ENCODE data around the gene PPM1H. TPM values are rescaled to one million over a fixed set of nuclear protein-coding genes. Genes with fewer than 3 reads are reported as not detected.
A peak's percentile ranks its signal among the peaks of the same experiment; 100 is the strongest.

PPM1H gene
- total RNA-seq, 4 donors from 2014 or later, result 1.1 to 2.4 (median 1.7) TPM

DNA sequence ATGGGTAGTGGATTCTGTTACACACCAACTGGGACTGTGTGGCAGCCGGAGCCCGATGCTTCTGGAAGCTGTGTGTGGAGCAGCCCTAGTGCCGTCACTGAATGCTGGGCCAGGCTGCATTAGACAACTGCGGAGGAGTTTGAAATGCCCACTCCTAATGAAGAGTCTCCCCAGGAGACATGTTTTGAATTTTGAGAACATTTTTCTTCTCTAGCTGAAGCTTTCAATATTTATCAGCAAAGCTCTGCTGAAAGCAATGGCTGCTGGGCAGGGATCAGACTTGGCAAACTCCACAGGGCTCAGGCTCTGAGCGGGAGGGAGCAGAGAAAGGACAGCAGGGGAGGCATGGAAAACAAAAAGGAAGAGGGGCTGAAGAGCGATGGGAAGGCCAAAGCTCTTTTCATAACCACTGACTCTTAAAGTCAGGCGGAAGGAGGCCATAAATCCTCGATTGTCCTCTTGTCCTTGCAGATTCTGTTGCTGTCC, 279.2 kb downstream of the PPM1H start:
- WGBS, 2 donors, result 66 to 78% methylated on average over 8 of the region's 8 CpGs
- no peak for DNase-seq (ENCODE audit: low spot score in 2 of 2)
- no peak overlapping the region for H3K4me3 ChIP-seq (ENCODE audit: low read depth, poor library complexity, severe bottlenecking)
- no peak for TF ChIP-seq CTCF (IDR thresholded peaks at IDR 0.05)
- TF ChIP-seq POLR2A (IDR thresholded peaks at IDR 0.05), result no peak
- intact Hi-C loops (cut with DNase I; ENCODE audit: low total_unique reads), result no loop called here

DNA sequence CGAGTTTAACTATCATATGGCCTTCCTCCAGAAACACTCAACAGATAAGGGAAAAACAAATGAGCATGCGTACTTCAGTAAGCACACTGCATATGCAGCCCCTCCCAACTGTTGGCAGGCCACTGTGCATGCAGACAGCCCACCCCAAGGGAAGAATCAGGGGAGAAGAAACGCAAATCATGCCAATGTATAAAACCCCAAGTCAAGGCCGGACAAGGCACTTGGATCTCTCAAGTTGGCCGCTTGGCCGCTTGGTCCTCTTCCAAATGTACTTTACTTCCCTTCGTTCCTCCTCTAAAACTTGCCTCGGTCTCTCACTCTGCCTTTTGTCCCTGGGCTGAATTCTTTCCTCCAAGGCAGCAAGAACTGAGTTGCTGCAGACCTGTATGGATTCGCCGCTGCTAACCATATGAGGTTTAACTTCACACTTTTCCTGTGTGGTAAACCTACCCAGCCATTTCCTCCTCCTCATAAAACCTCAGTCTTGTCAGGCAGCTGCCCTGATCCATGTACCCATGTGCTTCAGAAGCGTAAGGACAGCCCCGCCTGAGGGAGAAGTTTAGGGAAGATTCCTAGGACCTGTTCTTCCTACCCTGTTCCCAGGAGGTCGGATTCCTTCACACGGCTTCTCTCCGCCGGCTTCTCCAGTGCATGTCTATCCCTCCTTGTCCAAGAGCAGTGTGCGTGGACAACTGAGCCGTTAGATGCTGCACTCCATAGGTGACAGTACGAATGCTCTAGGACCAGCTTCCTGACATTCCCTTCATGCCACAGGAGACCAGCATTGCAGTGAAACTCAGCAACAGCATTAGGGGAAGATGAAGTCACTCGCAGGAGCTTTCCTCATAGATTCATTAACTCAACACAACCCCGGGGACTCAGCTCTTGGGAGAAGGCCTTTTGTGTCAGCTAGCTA, 280.4 kb downstream of the PPM1H start:
- peak in 1 of 2 donors; percentile 36 for DNase-seq (ENCODE audit: low spot score in 2 of 2)
- WGBS, 2 donors, result 87% methylated on average over 21 of the region's 21 CpGs
- intact Hi-C loops (cut with DNase I; ENCODE audit: low total_unique reads), result no loop called here
- no peak for TF ChIP-seq CTCF (IDR thresholded peaks at IDR 0.05)
- no peak for TF ChIP-seq POLR2A (IDR thresholded peaks at IDR 0.05)
- no peak overlapping the region for H3K4me3 ChIP-seq (ENCODE audit: low read depth, poor library complexity, severe bottlenecking)

DNA sequence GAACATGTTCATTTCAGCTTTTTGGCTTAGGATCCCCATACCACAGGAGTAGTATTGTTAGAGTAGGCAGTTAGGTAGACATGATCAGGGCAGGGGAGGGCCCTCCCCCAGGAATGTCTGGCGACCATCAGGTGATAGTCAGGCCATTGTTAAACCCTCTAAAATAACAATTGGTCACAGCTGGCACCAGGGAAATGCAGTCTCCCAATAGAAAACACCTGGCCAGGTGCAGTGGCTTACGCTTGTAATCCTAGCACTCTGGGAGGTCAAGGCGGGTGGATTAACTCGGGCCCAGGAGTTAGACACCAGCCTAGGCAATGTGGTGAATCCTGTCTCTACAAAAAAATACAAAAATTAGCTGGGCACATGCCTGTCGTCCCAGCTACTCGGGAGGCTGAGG, 281.2 kb downstream of the PPM1H start:
- WGBS, 2 donors, result 74 to 75% methylated on average over 6 of the region's 6 CpGs
- DNase-seq (ENCODE audit: low spot score in 2 of 2), result no peak
- intact Hi-C loops (cut with DNase I; ENCODE audit: low total_unique reads), result no loop called here
- no peak overlapping the region for H3K4me3 ChIP-seq (ENCODE audit: low read depth, poor library complexity, severe bottlenecking)
- TF ChIP-seq CTCF (IDR thresholded peaks at IDR 0.05), result no peak

- DNase-seq (ENCODE audit: low spot score in 2 of 2), result no peak
- TF ChIP-seq CTCF (IDR thresholded peaks at IDR 0.05) (no peak), POLR2A (IDR thresholded peaks at IDR 0.05) (no peak)
- H3K4me3 ChIP-seq (ENCODE audit: low read depth, poor library complexity, severe bottlenecking), result no peak overlapping the region
- intact Hi-C loops (cut with DNase I; ENCODE audit: low total_unique reads), result no loop called here
- 65 to 68% methylated on average over 3 of the region's 3 CpGs for WGBS, 2 donors
Observed at GRCh38 chr12:62653304-62653703, 281.6 kb downstream of the PPM1H start.

- WGBS, 2 donors, result 90 to 94% methylated on average over 2 of the region's 2 CpGs
- no peak for DNase-seq (ENCODE audit: low spot score in 2 of 2)
Observed at GRCh38 chr12:62651138-62651537, 283.8 kb downstream of the PPM1H start.

More at GRCh38 chr12:62651138-62651537, 283.8 kb downstream of the PPM1H start:
- intact Hi-C loops (cut with DNase I; ENCODE audit: low total_unique reads), result no loop called here
- no peak for TF ChIP-seq CTCF (IDR thresholded peaks at IDR 0.05)
- no peak for TF ChIP-seq POLR2A (IDR thresholded peaks at IDR 0.05)
- no peak overlapping the region for H3K4me3 ChIP-seq (ENCODE audit: low read depth, poor library complexity, severe bottlenecking)

All from lower leg skin (tissue), 4 donors.